NB4 (cell line): ENCODE results near the gene KCNN2.

Source experiments
- DNase-seq: peaks from one replicate; pipeline ENCODE4 v3.0.0; 2010; ENCODE audit warnings: low read depth
- H3K4me3 ChIP-seq: one replicate; pipeline ENCODE4 v1.5.1; 2011; ENCODE audit warnings: mild to moderate bottlenecking, low read depth, low read length, moderate library complexity
- MAX ChIP-seq: IDR thresholded peaks from 2 replicates; pipeline ENCODE4 v1.6.1; 2011; ENCODE audit warnings: low read depth, low read length
- MYC ChIP-seq: IDR thresholded peaks from 2 replicates; pipeline ENCODE4 v1.6.1; 2011; ENCODE audit warnings: low read depth, low read length
- POLR2A ChIP-seq: IDR thresholded peaks from 2 replicates; pipeline ENCODE4 v1.6.1; 2011; ENCODE audit warnings: mild to moderate bottlenecking; ENCODE audit not compliant: insufficient read length; ENCODE audit errors: extremely low read depth
- TF ChIP-seq, protein P1 (sequence below): IDR thresholded peaks from one replicate; pipeline ENCODE4 v1.5.1; 2012; ENCODE audit warnings: low read depth, low read length

Gene KCNN2

GRCh38 chr5:114408847-114409246 lies 47.0 kb downstream of the KCNN2 start:
- H3K4me3 ChIP-seq, result peak overlapping the region; percentile 69
- no peak for DNase-seq
- TF ChIP-seq MAX (no peak), MYC (no peak), POLR2A (no peak)
- TF ChIP-seq, protein P1, sequence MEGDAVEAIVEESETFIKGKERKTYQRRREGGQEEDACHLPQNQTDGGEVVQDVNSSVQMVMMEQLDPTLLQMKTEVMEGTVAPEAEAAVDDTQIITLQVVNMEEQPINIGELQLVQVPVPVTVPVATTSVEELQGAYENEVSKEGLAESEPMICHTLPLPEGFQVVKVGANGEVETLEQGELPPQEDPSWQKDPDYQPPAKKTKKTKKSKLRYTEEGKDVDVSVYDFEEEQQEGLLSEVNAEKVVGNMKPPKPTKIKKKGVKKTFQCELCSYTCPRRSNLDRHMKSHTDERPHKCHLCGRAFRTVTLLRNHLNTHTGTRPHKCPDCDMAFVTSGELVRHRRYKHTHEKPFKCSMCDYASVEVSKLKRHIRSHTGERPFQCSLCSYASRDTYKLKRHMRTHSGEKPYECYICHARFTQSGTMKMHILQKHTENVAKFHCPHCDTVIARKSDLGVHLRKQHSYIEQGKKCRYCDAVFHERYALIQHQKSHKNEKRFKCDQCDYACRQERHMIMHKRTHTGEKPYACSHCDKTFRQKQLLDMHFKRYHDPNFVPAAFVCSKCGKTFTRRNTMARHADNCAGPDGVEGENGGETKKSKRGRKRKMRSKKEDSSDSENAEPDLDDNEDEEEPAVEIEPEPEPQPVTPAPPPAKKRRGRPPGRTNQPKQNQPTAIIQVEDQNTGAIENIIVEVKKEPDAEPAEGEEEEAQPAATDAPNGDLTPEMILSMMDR, result no peak

- peak; percentile 28 for DNase-seq
- H3K4me3 ChIP-seq, result peak overlapping the region; percentile 13
- TF ChIP-seq MYC, result no peak
- TF ChIP-seq POLR2A, result no peak
- no peak for TF ChIP-seq MAX
- TF ChIP-seq, protein P1, result no peak
These were observed 49.6 kb downstream of the KCNN2 start for GRCh38 chr5:114411380-114411931.

GRCh38 chr5:114412510-114413171 lies 50.8 kb downstream of the KCNN2 start:
- peak; percentile 77 for DNase-seq
- TF ChIP-seq MAX (no peak), MYC (no peak), POLR2A (no peak)
- TF ChIP-seq, protein P1, result no peak
- no peak overlapping the region for H3K4me3 ChIP-seq

- no peak overlapping the region for H3K4me3 ChIP-seq
These were observed 53.9 kb downstream of the KCNN2 start for GRCh38 chr5:114415760-114416159.

GRCh38 chr5:114416254-114416653 lies 54.4 kb downstream of the KCNN2 start:
- no peak overlapping the region for H3K4me3 ChIP-seq
- DNase-seq, result peak; percentile 28
- TF ChIP-seq, protein P1, result no peak
- TF ChIP-seq MAX (no peak), POLR2A (no peak), MYC (no peak)

More at GRCh38 chr5:114415760-114416159, 53.9 kb downstream of the KCNN2 start:
- TF ChIP-seq POLR2A (no peak), MAX (no peak), MYC (no peak)
- TF ChIP-seq, protein P1, result no peak
- no peak for DNase-seq
